ENCODE data around the gene FGGY. TPM values are rescaled to one million over a fixed set of nuclear protein-coding genes. Genes with fewer than 3 reads are reported as not detected.
"Not testable (repeated sequence)": the region's sequence is repeated elsewhere in the genome, so short reads cannot be mapped to it uniquely, and the experiment has no call there.

Gene FGGY
- total RNA-seq, 1 donor from 2014 or later = 16.4 TPM

GRCh38 chr1:59485949-59486348 lies 189.1 kb downstream of the FGGY start:
- H3K36me3 Mint-ChIP-seq (ENCODE audit: low read depth) = no peaks in the 10 kb centered on the region
- no peak overlapping the region for H3K27ac Mint-ChIP-seq (ENCODE audit: unreplicated experiment)
- no peak overlapping the region for H3K4me3 Mint-ChIP-seq
- no peaks in the 10 kb centered on the region for H3K4me1 Mint-ChIP-seq
- TF ChIP-seq CTCF (conservative IDR thresholded peaks at IDR 0.05) = no peak
- no peaks in the 10 kb centered on the region for H3K27me3 Mint-ChIP-seq (ENCODE audit: low read depth)
- H3K9me3 Mint-ChIP-seq = peaks cover 2% of the 10 kb centered on the region
- DNase-seq (ENCODE audit: low read depth, low spot score) = no peak

DNA sequence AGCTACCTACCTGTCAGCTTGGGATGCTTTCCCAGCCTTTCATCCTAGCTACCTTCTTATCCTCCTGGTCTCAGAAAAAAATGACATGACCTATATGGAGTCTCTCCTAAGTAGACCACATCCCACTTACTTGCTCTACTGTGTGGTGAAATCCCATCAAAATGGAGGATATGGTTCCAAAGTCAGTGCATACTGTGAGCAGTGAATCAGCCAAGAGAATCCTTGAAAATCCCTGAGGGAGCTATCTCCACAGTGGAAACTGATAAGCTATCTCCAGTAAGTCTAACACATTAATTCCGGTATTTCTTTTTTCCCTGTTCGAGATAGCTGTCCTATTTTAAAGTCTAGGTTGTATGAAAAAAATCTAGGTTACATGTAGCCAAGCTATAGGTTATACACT lies 189.7 kb downstream of the FGGY start:
- Mint-ChIP-seq H3K27ac (ENCODE audit: unreplicated experiment) (no peak overlapping the region), H3K9me3 (peaks cover 5% of the 10 kb centered on the region), H3K4me3 (no peak overlapping the region), H3K36me3 (ENCODE audit: low read depth) (no peaks in the 10 kb centered on the region), H3K27me3 (ENCODE audit: low read depth) (no peaks in the 10 kb centered on the region), H3K4me1 (no peaks in the 10 kb centered on the region)
- no peak for DNase-seq (ENCODE audit: low read depth, low spot score)
- TF ChIP-seq CTCF (conservative IDR thresholded peaks at IDR 0.05) = no peak

GRCh38 chr1:59487335-59488031 lies 190.6 kb downstream of the FGGY start:
- Mint-ChIP-seq H3K4me3 (no peak overlapping the region), H3K27me3 (ENCODE audit: low read depth) (no peaks in the 10 kb centered on the region), H3K4me1 (no peaks in the 10 kb centered on the region), H3K27ac (ENCODE audit: unreplicated experiment) (no peak overlapping the region), H3K9me3 (peaks cover 11% of the 10 kb centered on the region), H3K36me3 (ENCODE audit: low read depth) (peaks cover 3% of the 10 kb centered on the region)
- DNase-seq (ENCODE audit: low read depth, low spot score) = no peak
- no peak for TF ChIP-seq CTCF (conservative IDR thresholded peaks at IDR 0.05)

- H3K27ac Mint-ChIP-seq (ENCODE audit: unreplicated experiment) = no peak overlapping the region
- H3K4me3 Mint-ChIP-seq = no peak overlapping the region
- H3K27me3 Mint-ChIP-seq (ENCODE audit: low read depth) = no peaks in the 10 kb centered on the region
- H3K36me3 Mint-ChIP-seq (ENCODE audit: low read depth) = peaks cover 12% of the 10 kb centered on the region
- H3K9me3 Mint-ChIP-seq = peaks cover 11% of the 10 kb centered on the region
- no peak for DNase-seq (ENCODE audit: low read depth, low spot score)
- no peaks in the 10 kb centered on the region for H3K4me1 Mint-ChIP-seq
- TF ChIP-seq CTCF (conservative IDR thresholded peaks at IDR 0.05) = no peak
Measured at GRCh38 chr1:59492500-59492899, 195.6 kb downstream of the FGGY start.

DNA sequence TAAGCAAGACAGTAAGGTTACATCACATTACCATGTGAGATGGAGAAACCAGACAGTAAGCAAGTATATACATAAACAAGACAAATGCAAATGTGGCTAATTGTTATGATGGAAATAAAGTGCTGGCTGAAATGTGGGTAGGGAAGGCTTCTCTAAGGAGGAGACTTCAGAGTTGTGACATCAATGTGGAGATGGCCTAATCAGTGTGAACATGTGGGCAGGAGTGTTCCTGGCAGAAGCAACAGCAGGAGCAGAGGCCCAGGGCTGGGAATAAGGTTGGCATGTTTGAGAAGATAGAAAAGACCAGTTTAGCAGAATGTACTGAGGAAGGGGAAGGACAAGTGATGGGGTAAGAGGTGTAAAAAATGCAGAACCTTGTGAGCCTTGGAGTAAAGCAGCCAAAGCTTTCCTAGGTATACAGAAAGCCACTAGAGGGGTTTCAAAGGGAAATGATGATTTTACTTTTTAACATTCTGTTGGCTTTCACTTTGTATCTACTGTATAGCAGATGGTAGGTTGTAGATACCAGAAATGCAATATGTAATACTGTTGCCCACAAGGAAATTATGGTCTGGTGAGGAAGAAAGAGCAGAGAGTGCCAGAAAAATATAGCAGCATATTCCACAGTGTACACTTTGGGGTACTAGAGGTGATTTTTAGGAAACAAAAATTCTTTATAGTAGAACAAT lies 197.4 kb downstream of the FGGY start:
- Mint-ChIP-seq H3K4me3 (no peak overlapping the region), H3K27ac (ENCODE audit: unreplicated experiment) (no peak overlapping the region), H3K36me3 (ENCODE audit: low read depth) (peaks cover 12% of the 10 kb centered on the region), H3K9me3 (peaks cover 11% of the 10 kb centered on the region), H3K4me1 (no peaks in the 10 kb centered on the region), H3K27me3 (ENCODE audit: low read depth) (no peaks in the 10 kb centered on the region)
- TF ChIP-seq CTCF (conservative IDR thresholded peaks at IDR 0.05) = no peak
- no peak for DNase-seq (ENCODE audit: low read depth, low spot score)

GRCh38 chr1:59496156-59496555 lies 199.3 kb downstream of the FGGY start:
- H3K27me3 Mint-ChIP-seq (ENCODE audit: low read depth); H3K4me1 Mint-ChIP-seq; H3K27ac Mint-ChIP-seq (ENCODE audit: unreplicated experiment); H3K4me3 Mint-ChIP-seq; H3K9me3 Mint-ChIP-seq; DNase-seq (ENCODE audit: low read depth, low spot score): not testable (repeated sequence)
- H3K36me3 Mint-ChIP-seq (ENCODE audit: low read depth) = peaks cover 12% of the 10 kb centered on the region

All from neural crest cell (in vitro differentiated cells).